Measurements from ENCODE around the gene MAST2. TPM values are rescaled to one million over a fixed set of nuclear protein-coding genes. Genes with fewer than 3 reads are reported as not detected.

MAST2 gene
- total and polyA plus RNA-seq, 9 of the 15 experiments (the other 6 are each of a cell fraction or from before 2014, with no cell fraction given): 0.73 to 32.0 (median 17.8) TPM

DNA sequence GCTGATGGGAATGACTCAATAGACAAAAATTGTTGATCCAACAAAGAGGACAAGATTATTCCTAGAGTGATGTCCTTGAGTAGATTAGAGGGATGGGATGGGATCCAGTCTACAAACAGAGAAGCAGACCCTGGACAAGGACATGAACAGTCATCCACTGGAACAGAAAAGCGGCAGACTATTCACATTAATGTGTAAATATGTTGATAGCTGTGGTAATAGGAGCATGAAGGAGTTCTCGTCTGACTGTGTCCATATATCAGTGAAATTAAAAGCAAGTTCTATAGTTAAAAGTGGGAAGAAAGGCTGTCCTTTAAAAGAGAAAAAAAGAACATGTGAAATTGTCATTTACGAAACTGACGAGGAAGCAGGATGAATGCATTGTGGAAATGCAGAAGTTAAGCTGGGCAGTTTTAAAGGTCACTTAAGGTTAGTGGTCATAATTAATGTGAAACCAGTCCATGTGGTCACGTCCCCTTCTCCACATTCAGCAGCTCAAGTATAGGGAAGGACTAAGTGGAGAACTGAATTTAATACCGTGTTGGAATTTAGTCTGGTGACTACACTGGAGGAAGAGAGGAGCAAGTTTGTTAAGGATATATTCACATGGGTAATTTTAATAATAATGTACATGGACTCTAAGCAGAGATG is 266.9 kb downstream of the MAST2 start (continued):
- TF ChIP-seq, protein P1, sequence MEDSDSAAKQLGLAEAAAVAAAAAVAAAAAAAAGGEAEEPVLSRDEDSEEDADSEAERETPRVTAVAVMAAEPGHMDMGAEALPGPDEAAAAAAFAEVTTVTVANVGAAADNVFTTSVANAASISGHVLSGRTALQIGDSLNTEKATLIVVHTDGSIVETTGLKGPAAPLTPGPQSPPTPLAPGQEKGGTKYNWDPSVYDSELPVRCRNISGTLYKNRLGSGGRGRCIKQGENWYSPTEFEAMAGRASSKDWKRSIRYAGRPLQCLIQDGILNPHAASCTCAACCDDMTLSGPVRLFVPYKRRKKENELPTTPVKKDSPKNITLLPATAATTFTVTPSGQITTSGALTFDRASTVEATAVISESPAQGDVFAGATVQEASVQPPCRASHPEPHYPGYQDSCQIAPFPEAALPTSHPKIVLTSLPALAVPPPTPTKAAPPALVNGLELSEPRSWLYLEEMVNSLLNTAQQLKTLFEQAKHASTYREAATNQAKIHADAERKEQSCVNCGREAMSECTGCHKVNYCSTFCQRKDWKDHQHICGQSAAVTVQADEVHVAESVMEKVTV (CRISPR knock-in tag; IDR thresholded peaks at IDR 0.05): no peak
- TF ChIP-seq ZNF830 (CRISPR knock-in tag; IDR thresholded peaks at IDR 0.05) (no peak), L3MBTL2 (IDR thresholded peaks at IDR 0.05) (peak; percentile 42; the same call in 1 of the 2 replicates), SMARCE1 (IDR thresholded peaks at IDR 0.05) (peak; percentile 16; the same call in 1 of the 2 replicates), SAFB2 (IDR thresholded peaks at IDR 0.05; ENCODE audit: borderline replicate concordance, low read depth, low read length, severe bottlenecking) (no peak), ADNP (tag; IDR thresholded peaks at IDR 0.05) (no peak)
- TF ChIP-seq, protein P2, sequence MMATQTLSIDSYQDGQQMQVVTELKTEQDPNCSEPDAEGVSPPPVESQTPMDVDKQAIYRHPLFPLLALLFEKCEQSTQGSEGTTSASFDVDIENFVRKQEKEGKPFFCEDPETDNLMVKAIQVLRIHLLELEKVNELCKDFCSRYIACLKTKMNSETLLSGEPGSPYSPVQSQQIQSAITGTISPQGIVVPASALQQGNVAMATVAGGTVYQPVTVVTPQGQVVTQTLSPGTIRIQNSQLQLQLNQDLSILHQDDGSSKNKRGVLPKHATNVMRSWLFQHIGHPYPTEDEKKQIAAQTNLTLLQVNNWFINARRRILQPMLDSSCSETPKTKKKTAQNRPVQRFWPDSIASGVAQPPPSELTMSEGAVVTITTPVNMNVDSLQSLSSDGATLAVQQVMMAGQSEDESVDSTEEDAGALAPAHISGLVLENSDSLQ (IDR thresholded peaks at IDR 0.05): peak; percentile 13; the same call in 1 of the 2 replicates
- TF ChIP-seq, protein P3, sequence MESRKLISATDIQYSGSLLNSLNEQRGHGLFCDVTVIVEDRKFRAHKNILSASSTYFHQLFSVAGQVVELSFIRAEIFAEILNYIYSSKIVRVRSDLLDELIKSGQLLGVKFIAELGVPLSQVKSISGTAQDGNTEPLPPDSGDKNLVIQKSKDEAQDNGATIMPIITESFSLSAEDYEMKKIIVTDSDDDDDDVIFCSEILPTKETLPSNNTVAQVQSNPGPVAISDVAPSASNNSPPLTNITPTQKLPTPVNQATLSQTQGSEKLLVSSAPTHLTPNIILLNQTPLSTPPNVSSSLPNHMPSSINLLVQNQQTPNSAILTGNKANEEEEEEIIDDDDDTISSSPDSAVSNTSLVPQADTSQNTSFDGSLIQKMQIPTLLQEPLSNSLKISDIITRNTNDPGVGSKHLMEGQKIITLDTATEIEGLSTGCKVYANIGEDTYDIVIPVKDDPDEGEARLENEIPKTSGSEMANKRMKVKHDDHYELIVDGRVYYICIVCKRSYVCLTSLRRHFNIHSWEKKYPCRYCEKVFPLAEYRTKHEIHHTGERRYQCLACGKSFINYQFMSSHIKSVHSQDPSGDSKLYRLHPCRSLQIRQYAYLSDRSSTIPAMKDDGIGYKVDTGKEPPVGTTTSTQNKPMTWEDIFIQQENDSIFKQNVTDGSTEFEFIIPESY (CRISPR knock-in tag; IDR thresholded peaks at IDR 0.05): no peak
- TF ChIP-seq, protein P4, sequence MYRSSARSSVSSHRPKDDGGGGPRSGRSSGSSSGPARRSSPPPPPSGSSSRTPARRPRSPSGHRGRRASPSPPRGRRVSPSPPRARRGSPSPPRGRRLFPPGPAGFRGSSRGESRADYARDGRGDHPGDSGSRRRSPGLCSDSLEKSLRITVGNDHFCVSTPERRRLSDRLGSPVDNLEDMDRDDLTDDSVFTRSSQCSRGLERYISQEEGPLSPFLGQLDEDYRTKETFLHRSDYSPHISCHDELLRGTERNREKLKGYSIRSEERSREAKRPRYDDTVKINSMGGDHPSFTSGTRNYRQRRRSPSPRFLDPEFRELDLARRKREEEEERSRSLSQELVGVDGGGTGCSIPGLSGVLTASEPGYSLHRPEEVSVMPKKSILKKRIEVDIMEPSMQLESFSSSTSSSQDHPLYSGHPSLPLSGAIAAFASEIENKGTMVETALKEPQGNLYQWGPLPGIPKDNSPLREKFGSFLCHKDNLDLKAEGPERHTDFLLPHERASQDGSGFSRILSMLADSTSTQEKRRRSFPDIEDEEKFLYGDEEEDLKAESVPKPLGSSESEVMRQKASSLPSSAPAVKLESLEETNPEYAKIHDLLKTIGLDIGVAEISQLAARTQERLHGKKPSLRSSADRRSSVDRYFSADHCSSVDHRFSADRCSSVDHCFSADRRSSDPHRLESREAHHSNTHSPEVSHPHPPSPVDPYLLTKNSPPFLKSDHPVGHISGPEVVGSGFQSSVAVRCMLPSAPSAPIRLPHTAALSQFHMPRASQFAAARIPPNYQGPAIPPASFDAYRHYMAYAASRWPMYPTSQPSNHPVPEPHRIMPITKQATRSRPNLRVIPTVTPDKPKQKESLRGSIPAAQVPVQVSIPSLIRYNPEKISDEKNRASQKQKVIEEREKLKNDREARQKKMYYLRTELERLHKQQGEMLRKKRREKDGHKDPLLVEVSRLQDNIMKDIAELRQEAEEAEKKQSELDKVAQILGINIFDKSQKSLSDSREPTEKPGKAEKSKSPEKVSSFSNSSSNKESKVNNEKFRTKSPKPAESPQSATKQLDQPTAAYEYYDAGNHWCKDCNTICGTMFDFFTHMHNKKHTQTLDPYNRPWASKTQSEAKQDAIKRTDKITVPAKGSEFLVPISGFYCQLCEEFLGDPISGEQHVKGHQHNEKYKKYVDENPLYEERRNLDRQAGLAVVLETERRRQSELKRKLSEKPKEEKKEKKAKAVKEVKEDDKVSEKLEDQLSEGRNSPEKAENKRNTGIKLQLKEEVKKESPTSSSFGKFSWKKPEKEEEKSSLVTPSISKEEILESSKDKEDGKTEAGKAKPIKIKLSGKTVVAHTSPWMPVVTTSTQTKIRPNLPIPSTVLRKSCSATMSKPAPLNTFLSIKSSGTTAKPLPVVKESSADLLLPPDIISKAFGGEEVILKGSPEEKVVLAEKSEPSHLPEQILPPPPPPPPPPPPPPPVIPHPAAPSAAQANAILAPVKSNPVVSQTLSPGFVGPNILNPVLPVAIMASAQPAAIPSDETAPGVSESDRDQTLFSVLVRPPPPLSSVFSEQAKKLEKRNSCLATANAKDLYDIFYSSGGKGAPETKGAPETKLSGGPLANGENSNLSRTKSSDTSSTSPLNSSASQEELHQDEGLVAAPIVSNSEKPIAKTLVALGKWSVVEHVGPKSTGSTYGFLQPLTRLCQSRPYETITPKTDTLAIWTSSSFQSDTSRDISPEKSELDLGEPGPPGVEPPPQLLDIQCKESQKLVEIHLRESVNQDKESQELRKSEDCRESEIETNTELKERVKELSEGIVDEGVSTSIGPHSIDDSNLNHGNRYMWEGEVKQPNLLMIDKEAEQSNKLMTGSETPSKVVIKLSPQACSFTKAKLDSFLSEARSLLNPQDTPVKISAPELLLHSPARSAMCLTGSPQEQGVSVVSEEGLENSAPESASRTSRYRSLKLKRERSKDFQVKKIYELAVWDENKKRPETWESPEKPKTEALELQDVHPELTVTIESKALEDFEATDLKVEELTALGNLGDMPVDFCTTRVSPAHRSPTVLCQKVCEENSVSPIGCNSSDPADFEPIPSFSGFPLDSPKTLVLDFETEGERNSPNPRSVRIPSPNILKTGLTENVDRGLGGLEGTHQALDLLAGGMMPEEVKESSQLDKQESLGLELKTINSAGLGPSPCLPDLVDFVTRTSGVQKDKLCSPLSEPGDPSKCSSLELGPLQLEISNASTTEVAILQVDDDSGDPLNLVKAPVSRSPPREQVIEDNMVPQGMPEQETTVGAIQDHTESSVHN (IDR thresholded peaks at IDR 0.05; ENCODE audit: borderline replicate concordance in 1 of 2, low read depth in 1 of 2): peak in 1 of 2 experiments; percentile 61; a peak in 1 of 4 replicates
